ENCODE measurements around the gene ATP6V0E1.

ATP6V0E1 gene

DNA sequence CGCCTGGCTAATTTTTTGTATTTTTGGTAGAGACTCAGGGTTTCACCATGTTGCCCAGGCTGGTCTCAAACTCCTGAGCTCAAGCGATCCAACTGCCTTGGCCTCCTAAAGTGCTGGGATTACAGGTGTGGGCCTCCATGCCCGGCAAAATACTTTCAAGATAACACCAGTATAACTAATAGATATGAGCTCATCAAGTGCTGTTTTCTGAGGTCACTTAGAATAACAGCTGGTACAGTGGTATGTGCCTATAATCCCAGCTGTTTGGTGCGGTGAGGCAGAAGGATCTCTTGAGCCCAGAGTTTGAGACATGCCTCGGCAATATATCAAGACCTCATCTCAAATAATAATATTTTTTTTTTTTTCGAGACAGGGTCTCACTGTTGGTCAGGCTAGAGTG is 42.1 kb downstream of the ATP6V0E1 start:
- Histone ChIP-seq H3K4me1 (ENCODE audit: insufficient read depth, low read length, poor library complexity, severe bottlenecking) (no peaks in the 10 kb centered on the region), H3K9ac (ENCODE audit: low read depth, low read length, poor library complexity, severe bottlenecking) (no peak overlapping the region), H3K9me2 (replicated peaks; ENCODE audit: low read depth, low read length) (no peaks in the 10 kb centered on the region), H4K20me1 (ENCODE audit: insufficient read depth, low read length, poor library complexity, severe bottlenecking) (no peaks in the 10 kb centered on the region), H2AFZ (ENCODE audit: low read length) (no peak overlapping the region), H3K27me3 (ENCODE audit: insufficient read depth, low read length, poor library complexity, severe bottlenecking) (no peaks in the 10 kb centered on the region), H3K36me3 (ENCODE audit: insufficient read depth, low read length) (peaks cover 13% of the 10 kb centered on the region; the same call in 1 of the 2 replicates), H3K9me3 (ENCODE audit: insufficient read depth, low read depth, low read length) (no peaks in the 10 kb centered on the region), H3F3A (ENCODE audit: low read depth) (no peaks in the 10 kb centered on the region), H3K4me3 (ENCODE audit: low read length, poor library complexity, severe bottlenecking) (no peak overlapping the region), H3K79me2 (ENCODE audit: insufficient read depth, low read length) (peaks cover 12% of the 10 kb centered on the region; the same call in 1 of the 2 replicates), H3K4me2 (ENCODE audit: low read depth, low read length, poor library complexity, severe bottlenecking) (no peak overlapping the region)
- TF ChIP-seq, protein P1, sequence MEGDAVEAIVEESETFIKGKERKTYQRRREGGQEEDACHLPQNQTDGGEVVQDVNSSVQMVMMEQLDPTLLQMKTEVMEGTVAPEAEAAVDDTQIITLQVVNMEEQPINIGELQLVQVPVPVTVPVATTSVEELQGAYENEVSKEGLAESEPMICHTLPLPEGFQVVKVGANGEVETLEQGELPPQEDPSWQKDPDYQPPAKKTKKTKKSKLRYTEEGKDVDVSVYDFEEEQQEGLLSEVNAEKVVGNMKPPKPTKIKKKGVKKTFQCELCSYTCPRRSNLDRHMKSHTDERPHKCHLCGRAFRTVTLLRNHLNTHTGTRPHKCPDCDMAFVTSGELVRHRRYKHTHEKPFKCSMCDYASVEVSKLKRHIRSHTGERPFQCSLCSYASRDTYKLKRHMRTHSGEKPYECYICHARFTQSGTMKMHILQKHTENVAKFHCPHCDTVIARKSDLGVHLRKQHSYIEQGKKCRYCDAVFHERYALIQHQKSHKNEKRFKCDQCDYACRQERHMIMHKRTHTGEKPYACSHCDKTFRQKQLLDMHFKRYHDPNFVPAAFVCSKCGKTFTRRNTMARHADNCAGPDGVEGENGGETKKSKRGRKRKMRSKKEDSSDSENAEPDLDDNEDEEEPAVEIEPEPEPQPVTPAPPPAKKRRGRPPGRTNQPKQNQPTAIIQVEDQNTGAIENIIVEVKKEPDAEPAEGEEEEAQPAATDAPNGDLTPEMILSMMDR (conservative IDR thresholded peaks at IDR 0.05; ENCODE audit: low read length) = no peak
- no peak for TF ChIP-seq EZH2phosphoT487 (IDR thresholded peaks at IDR 0.05; ENCODE audit: borderline replicate concordance)

DNA sequence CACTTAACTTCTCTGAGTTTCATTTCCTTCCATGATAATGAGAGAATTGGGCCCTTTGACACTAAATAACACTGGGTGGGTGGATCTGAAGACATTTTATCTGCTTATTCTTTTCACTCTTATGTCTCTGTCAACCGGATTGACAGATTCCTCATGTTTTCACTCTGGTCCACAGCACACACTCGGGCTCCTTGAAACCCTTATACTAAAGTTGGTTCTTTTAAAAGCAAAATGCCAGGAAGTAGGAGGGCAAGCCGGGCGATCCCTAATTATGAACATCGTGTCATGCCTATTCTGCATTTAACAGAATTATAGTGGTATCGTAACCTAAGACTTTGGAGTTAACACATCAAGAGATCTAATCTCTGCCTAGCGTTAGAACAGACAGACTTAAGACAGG is 44.3 kb downstream of the ATP6V0E1 start:
- H3K79me2 ChIP-seq (ENCODE audit: insufficient read depth, low read length) = peaks cover 12% of the 10 kb centered on the region; the same call in 1 of the 2 replicates

DNA sequence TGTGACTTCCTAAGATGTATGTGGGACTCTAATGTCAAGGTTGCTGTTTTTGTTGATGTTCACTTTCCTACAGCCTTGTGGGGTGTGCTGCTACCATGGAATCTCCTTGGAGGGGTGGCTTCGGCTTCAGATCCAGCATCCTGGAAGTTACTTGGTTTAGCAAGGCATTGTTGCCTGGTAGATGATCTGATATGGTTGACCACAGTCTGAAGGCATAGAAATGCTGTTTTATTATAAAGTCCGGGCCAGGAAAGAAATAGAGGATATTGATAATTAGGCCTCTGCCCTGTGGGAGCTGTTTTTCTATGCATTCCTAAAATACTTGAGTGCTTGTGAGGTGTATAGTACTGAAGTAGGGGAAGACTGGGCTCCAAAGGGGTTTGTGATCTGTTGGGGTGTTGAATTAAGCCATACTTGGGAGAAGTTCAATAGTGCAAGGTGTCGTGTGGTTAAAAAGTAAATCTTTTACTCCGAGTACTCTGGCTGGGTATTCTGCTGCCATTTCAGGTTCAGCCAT is 45.3 kb downstream of the ATP6V0E1 start:
- Histone ChIP-seq H4K20me1 (ENCODE audit: insufficient read depth, low read length, poor library complexity, severe bottlenecking) (no peaks in the 10 kb centered on the region), H3K4me2 (ENCODE audit: low read depth, low read length, poor library complexity, severe bottlenecking) (no peak overlapping the region), H3K79me2 (ENCODE audit: insufficient read depth, low read length) (peaks cover 12% of the 10 kb centered on the region; the same call in 1 of the 2 replicates), H2AFZ (ENCODE audit: low read length) (no peak overlapping the region), H3K9me2 (replicated peaks; ENCODE audit: low read depth, low read length) (no peaks in the 10 kb centered on the region), H3K9me3 (ENCODE audit: insufficient read depth, low read depth, low read length) (no peaks in the 10 kb centered on the region), H3K4me3 (ENCODE audit: low read length, poor library complexity, severe bottlenecking) (no peak overlapping the region), H3F3A (ENCODE audit: low read depth) (no peaks in the 10 kb centered on the region), H3K36me3 (ENCODE audit: insufficient read depth, low read length) (no peaks in the 10 kb centered on the region), H3K27me3 (ENCODE audit: insufficient read depth, low read length, poor library complexity, severe bottlenecking) (no peaks in the 10 kb centered on the region), H3K9ac (ENCODE audit: low read depth, low read length, poor library complexity, severe bottlenecking) (no peak overlapping the region), H3K4me1 (ENCODE audit: insufficient read depth, low read length, poor library complexity, severe bottlenecking) (no peaks in the 10 kb centered on the region)
- TF ChIP-seq, protein P1 (conservative IDR thresholded peaks at IDR 0.05; ENCODE audit: low read length) = no peak
- TF ChIP-seq EZH2phosphoT487 (IDR thresholded peaks at IDR 0.05; ENCODE audit: borderline replicate concordance) = no peak

More for the DNA sequence above, 44.3 kb downstream of the ATP6V0E1 start:
- Histone ChIP-seq H3K9ac (ENCODE audit: low read depth, low read length, poor library complexity, severe bottlenecking) (no peak overlapping the region), H3F3A (ENCODE audit: low read depth) (no peaks in the 10 kb centered on the region), H4K20me1 (ENCODE audit: insufficient read depth, low read length, poor library complexity, severe bottlenecking) (no peaks in the 10 kb centered on the region), H3K4me1 (ENCODE audit: insufficient read depth, low read length, poor library complexity, severe bottlenecking) (no peaks in the 10 kb centered on the region), H3K9me3 (ENCODE audit: insufficient read depth, low read depth, low read length) (no peaks in the 10 kb centered on the region), H2AFZ (ENCODE audit: low read length) (no peak overlapping the region), H3K36me3 (ENCODE audit: insufficient read depth, low read length) (no peaks in the 10 kb centered on the region), H3K4me3 (ENCODE audit: low read length, poor library complexity, severe bottlenecking) (no peak overlapping the region), H3K4me2 (ENCODE audit: low read depth, low read length, poor library complexity, severe bottlenecking) (no peak overlapping the region), H3K9me2 (replicated peaks; ENCODE audit: low read depth, low read length) (no peaks in the 10 kb centered on the region), H3K27me3 (ENCODE audit: insufficient read depth, low read length, poor library complexity, severe bottlenecking) (no peaks in the 10 kb centered on the region)
- no peak for TF ChIP-seq EZH2phosphoT487 (IDR thresholded peaks at IDR 0.05; ENCODE audit: borderline replicate concordance)
- TF ChIP-seq, protein P1 (conservative IDR thresholded peaks at IDR 0.05; ENCODE audit: low read length) = no peak

Measured in Loucy (cell line).